VCaP (cell line): Measurements from ENCODE around the gene CAMTA1.
A peak's percentile ranks its signal among the peaks of the same experiment; 100 is the strongest.

ENCODE experiments used
- H3K27ac ChIP-seq: fragments of 450-650 bp; 2 replicates; pipeline ENCODE4 v1.5.1; 2017
- CTCF ChIP-seq: fragments of 450-650 bp; conservative IDR thresholded peaks from 2 replicates; pipeline ENCODE4 v1.5.1; 2017; ENCODE audit warnings: mild to moderate bottlenecking, moderate library complexity

CAMTA1 gene

GRCh38 chr1:6953216-6953615, 168.0 kb downstream of the CAMTA1 start:
- no peak overlapping the region for H3K27ac ChIP-seq
- TF ChIP-seq CTCF, result no peak

GRCh38 chr1:6953907-6954364, 168.7 kb downstream of the CAMTA1 start:
- no peak for TF ChIP-seq CTCF
- no peak overlapping the region for H3K27ac ChIP-seq

DNA sequence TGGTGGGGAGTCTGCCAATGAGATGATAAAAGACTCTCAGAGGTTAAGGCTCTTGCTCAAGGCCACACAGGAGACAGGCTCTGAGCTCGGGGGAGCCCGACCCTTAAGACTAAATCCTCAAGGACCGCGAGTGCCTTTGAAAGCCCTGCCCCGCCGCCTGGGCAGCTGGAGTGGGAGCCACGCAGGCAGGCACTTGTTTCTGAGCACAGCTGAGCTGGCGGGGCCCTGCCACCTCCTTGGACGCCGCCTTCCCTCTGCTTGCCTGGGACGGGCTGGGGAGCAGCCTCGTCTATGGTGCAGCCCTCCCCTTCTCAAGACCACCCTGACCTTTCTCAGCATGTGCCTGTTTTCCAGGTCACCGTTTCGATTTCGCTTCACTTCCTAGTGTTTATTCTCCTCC, 169.3 kb downstream of the CAMTA1 start:
- TF ChIP-seq CTCF, result no peak
- no peak overlapping the region; the same call in 1 of the 2 replicates for H3K27ac ChIP-seq

GRCh38 chr1:6955357-6956094, 170.3 kb downstream of the CAMTA1 start:
- H3K27ac ChIP-seq, result peak overlapping the region; percentile 95

GRCh38 chr1:6956488-6957159, 171.4 kb downstream of the CAMTA1 start:
- no peak for TF ChIP-seq CTCF
- peak overlapping the region; percentile 95 for H3K27ac ChIP-seq

More at GRCh38 chr1:6955357-6956094, 170.3 kb downstream of the CAMTA1 start:
- TF ChIP-seq CTCF, result no peak

DNA sequence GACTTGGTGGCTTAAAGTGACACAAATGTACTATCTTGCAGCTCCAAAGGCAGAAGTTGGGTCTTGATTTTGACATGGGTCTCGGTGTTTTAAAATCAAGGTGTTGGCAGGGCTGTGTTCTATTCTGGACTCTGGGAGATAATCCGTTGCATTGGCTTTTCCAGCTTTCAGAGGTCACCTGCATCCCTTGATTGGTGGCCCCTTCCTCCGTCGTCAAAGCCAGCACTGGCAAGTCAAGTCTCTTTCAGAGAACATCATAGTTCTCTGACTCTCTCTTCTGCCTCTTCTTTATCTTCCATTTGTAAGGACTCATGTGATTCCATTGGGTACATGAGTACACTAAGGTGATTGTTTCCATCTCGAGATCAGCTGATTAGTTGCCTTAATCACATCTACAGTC, 172.1 kb downstream of the CAMTA1 start:
- TF ChIP-seq CTCF, result no peak
- peak overlapping the region; percentile 95 for H3K27ac ChIP-seq

DNA sequence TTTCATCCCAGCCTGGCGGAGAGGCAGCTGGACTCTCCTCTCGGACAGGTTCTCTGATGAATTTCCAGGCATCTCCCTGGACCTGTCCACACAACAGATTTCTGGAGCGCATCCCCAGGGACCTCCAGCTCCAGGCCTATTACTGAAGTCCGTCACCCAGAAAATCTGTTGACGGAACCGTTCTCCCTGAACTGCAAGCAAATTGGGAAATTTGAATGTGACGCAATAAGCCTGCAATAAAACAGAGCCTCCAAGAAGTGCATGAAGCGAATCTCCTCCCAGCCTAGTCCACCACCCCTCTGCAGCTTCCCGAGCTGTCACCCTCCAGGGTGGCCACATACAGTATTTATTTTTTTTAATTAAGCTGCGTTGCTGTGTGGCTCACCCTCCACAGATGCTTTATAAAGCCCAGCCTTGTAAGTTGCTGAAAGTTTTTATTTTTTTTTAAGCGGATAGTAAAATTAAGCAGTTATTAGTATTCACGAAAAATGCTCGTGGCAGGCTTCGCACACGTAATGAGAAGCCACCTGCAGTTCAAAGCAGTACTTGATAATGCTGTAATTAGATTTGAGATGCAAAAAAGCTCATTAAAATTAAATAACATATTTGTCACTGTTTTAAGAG, 173.3 kb downstream of the CAMTA1 start:
- peak overlapping the region; percentile 95 for H3K27ac ChIP-seq
- TF ChIP-seq CTCF, result no peak
